Measurements from ENCODE around the gene NUDT21.

GRCh38 chr16:56475201-56475600 is 24.1 kb upstream of the NUDT21 start:
- TF ChIP-seq POLR2A (IDR thresholded peaks at IDR 0.05) (no peak), CTCF (IDR thresholded peaks at IDR 0.05) (no peak), EP300 (IDR thresholded peaks at IDR 0.05) (no peak)
